Breast epithelium (tissue), 3 donors: ENCODE measurements around the gene IQSEC2.

ENCODE experiments used
- CTCF ChIP-seq, 3 donors: fragments of 450-650 bp; IDR thresholded peaks; one replicate each; pipeline ENCODE4 v1.5.1; 2016 to 2017; ENCODE audit warnings: antibody characterized with exemption in 3 of 3, mild to moderate bottlenecking in 3 of 3, moderate library complexity in 3 of 3
- POLR2A ChIP-seq: fragments of 450-650 bp; IDR thresholded peaks from one replicate; pipeline ENCODE4 v1.6.1; 2016; ENCODE audit warnings: antibody characterized with exemption, mild to moderate bottlenecking, moderate library complexity

- TF ChIP-seq CTCF (IDR thresholded peaks at IDR 0.05) (no peak), POLR2A (no peak)
These were observed 40.6 kb upstream of the IQSEC2 start for GRCh38 chrX:53321943-53322497.
